Activated CD8-positive, alpha-beta memory T cell treated with anti-CD3 and anti-CD28 coated beads, Interleukin-2, amount 50 U/mL, for 1 hour (primary cell): ENCODE data around the gene TSEN2.
"Not testable (repeated sequence)": the region's sequence is repeated elsewhere in the genome, so short reads cannot be mapped to it uniquely, and the experiment has no call there.

Experiments
- DNase-seq: peaks from one replicate; pipeline ENCODE4 v3.0.0-alpha.2; 2020; ENCODE audit errors: extremely low read depth

Gene TSEN2

GRCh38 chr3:12452361-12453330 lies 31.6 kb upstream of the TSEN2 start:
- DNase-seq, result no peak

DNA sequence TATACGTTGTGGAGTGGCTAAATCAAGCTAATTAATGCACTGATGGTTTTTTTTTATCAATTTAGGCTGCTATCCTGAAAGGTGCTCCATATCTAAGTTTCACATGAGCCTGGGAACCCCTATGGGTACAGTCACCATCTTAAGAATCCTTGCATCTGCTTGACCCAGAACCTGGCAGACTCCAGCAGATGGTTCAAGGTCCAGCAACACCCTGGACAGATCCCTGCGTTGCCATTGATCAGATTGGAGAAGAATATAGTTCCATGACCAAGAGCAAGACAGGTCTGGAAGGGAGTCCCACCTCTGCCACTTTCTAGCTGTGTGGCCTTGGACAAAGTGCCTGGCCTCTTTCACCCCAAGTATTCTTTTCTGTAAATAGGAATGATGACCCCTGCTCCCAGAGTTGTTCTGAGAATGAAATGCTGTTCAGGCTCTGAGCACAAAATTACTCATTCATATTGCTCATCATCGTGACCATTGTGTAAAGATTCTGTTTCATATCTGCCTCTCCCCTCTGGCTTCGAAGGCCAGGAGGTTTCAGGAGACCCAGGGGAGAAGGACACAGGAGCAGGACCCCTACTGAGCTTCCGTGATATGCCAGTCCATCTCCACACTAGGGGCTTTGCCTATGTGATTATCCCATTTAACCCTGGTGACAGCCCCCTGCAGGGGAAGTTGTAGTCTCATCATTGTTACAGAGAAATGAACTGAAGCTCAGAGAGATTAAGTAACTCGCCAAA lies 30.0 kb upstream of the TSEN2 start:
- DNase-seq, result no peak

DNA sequence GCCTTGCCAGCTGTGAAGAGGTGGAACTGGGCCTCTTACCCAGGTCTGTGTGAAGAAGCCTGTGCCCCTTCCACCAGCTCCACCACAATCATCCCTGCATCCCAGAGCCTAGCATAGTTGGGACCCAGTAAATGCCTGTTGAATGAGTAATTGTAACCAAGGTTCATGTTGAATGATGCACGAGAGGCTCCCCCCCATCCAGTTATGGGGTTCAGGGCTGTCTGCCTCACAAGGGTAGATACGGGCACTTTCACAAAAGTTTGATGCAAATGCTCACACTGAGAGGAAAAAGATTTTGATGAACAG lies 29.5 kb upstream of the TSEN2 start:
- no peak for DNase-seq

DNA sequence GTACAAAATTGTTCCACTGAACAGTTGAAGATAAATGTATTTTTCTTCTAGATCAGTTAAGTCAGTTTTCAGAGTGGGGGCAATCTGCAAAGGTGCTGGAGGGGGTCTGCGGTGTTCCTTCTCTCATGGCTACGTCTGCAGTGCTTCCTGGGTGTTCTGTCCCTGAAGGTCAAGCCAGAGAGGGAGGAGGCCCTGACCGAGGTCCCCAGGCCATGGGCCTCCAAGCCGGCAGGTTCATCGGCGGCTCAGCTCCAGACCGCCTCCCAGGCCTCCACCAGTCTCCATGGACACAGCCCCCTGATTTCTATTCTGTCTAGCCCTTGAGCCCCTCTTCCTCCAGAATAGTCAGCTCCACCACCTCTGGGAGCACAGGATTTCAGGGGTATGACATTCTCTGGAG lies 28.5 kb upstream of the TSEN2 start:
- no peak for DNase-seq

DNA sequence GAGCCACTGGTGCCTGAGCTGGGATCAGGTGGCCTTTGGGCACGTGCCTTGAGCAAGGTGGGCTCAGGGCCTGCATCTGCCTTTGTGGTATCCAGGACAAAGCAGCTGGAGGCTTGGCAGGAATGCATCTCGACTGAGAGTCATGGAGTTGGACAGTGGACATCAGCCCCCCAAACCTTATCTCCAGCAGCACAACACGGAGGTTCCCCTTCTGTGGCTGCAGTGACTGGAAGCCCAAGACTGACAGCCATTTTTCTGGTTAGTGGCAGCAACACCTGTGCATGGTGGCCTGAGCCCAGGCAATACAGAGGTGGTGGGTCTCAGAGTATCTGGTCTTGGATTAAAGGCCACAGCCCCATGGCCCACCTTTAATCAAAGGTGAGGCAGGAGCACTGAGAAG lies 27.8 kb upstream of the TSEN2 start:
- DNase-seq, result no peak

GRCh38 chr3:12457380-12457779 lies 26.9 kb upstream of the TSEN2 start:
- DNase-seq, result not testable (repeated sequence)

- no peak for DNase-seq
These were observed 25.4 kb upstream of the TSEN2 start for GRCh38 chr3:12458901-12459300.

DNA sequence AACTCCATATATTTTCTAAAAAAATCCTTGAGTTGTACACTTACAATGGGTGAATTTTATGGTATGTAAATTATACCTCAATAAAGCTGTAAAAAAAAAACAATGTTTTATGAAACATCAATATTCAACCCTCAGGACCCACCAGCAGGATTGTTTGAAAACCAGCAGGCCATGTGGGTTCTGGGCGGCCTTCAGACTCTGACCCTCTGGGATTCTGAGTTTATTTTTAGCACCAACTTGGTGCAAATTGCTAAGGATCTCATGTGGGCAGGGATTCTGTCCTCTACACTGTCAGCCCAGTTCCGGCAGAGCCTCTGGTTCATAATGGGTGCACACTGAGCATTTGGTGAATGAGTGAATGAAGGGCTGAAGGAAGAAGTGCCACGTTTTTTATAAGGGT lies 24.2 kb upstream of the TSEN2 start:
- DNase-seq, result no peak

- no peak for DNase-seq
These were observed 23.1 kb upstream of the TSEN2 start for GRCh38 chr3:12461097-12461649.

DNA sequence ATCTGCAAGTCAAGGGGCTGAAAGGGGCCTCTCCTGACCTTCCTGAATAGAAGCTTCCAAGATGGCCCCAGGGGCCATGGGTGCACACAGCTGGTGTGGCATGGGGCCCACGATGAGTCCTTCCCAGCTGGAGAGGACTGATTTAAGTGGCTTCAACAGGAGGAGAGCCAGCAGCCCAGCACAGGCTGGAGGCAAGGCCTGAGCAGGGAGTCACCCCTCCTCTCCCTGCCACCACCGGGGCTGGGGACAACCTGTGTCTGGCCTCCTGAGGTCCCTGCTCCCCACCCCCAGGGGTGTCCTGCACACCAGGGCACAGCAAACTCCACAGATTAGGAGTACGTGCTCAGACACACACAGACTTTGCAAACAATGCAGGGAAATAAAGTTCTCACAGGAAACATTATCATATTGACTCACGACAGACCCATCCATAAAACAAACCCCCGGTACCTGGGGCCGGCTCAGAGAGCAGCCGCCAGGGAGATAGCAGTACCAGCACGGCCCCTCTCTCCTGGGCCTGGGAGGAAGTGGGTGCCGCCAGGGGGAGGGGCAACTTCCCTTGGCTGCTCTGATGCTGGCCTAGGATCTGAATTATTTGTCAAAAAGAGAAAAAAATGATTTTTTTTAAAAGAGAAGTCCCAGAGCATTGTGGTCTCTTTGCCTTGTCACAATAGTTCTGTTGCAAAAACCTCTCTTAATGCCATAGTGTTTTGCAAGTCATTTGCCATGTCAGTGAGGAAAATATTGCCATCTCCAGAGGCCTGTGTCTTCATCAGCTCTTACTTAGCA lies 21.9 kb upstream of the TSEN2 start:
- DNase-seq, result no peak

DNA sequence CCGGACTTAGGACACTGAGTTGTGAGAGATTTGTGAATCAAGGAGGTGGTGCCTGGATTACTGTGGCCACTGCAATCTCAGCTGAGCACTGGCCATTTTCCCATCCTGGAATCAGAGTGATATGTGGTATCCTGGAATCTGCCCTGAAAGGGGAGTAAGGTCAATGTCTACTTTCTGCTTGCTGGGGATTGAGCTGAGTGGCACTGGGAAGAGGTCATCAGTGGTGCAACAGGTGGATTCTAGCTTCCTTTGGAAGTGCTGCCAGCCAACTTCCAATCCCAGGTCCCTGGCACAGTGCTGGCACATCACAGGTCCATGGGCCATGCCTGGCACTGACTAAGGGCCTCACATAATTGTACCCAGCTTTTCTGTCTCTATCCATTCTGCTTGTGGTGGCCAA lies 20.6 kb upstream of the TSEN2 start:
- DNase-seq, result no peak

- DNase-seq, result no peak
These were observed 20.1 kb upstream of the TSEN2 start for GRCh38 chr3:12464181-12464580.

DNA sequence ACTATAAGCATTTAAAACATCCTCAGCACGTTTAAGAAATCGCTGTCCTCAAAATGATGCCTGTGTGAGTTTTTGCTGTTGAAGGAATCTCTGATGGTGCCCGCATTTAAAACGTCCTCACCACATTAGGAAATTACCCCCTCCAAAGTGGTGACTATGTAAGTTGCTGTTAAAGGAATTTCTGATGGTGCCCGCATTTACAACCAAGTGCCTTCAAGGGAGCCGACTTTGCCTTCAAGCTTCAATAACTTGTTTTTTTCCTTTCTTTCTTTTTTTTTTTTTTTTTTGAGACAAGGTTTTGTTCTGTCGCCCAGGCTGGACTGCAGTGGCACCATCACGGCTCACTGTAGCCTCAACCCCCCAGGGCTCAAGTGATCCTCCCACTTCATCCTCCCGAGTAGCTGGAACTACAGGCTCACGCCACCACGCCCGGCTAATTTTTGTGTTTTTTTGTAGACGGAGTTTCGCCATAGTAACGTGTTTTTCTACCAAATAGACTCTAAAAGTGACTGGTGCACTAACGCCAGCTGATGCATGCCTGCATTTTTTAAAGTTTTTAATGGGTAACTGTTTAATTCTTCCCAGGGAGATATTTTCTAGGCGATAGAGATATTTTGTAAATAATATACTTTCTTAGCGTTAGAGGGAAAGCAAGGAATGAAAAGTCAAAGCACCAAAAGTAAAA lies 19.0 kb upstream of the TSEN2 start:
- no peak for DNase-seq

- no peak for DNase-seq
These were observed 18.4 kb upstream of the TSEN2 start for GRCh38 chr3:12465836-12466225.

DNA sequence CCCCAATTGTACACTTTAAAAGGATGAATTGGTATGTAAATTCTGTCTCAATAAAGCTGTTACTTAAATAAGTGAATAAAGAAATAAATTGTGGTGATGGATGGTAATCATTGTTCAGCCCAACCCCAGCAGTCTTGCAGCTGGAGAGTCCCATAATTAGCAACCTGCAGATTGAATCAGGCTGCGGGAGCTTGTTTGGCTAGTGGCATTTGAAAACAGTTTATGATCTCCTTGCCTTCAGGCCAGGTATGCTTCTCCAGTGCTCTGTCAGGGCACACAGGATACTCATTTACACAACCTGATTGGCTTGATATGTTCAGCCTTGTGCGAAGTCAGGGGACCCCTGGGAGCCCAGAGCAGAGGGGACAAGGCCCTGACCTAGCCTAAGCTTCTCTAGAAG lies 16.5 kb upstream of the TSEN2 start:
- no peak for DNase-seq

GRCh38 chr3:12468276-12468675 lies 16.0 kb upstream of the TSEN2 start:
- DNase-seq, result no peak

DNA sequence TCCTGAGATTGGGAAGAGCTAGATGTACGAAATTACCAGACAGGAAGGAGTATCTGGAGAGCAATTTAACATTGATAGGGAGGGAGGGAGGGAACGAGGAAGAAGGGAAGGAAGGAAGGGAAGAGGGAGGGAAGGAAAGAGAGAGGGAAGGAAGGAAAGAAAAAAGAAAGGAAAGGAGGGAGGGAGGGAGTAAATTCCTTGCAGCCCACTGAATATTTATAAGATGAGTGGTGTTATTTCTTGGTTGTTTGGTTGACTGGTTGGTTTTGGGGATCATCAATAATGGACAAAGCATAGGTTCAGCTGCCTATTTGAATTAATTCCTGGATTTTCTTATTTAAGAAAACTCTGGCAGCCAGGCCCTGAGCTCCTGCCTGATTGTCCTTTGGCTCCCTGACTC lies 15.5 kb upstream of the TSEN2 start:
- no peak for DNase-seq

DNA sequence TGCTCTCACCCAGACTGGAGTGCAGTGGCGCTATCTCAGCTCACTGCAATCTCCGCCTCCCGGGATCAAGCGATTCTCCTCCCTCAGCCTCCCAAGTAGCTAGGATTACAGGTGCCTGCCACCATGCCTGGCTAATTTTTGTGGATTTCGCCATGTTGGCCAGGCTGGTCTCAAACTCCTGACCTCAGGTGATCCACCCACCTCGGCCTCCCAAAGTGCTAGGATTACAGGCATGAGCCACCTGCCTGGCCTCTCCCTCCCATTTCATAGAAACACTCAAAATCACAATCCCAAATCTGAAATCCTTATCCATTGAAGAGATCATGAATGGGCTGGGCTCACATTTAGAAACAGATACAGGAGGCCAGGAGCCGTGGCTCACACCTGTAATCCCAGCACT lies 15.1 kb upstream of the TSEN2 start:
- not testable (repeated sequence) for DNase-seq

GRCh38 chr3:12470111-12470510 lies 14.2 kb upstream of the TSEN2 start:
- DNase-seq, result no peak

DNA sequence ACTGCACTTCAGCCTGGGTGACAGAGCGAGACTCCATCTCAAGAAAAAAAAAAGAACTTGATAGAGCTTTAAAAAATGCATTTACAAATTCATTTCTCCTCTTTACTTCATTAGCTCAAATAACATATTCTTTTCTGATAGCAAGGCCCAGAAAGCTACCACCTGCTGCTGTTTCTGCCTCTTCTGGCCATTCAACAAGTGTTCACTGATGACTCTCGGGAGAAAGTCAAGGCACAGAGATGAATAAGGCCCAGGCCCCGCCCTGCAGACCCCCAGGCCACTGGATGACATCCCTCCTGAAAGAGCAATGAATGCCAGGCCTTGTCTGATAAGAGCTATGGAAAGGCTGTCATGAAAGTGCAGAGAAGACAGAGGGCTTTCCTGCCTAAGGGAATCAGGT lies 13.6 kb upstream of the TSEN2 start:
- no peak for DNase-seq

GRCh38 chr3:12471241-12471640 lies 13.0 kb upstream of the TSEN2 start:
- DNase-seq, result no peak
